GM18508 (cell line): Measurements from ENCODE around the gene SGMS1.
"Not testable (repeated sequence)": the region's sequence is repeated elsewhere in the genome, so short reads cannot be mapped to it uniquely, and the experiment has no call there.

ENCODE experiments used
- ATAC-seq: cut with Tn5 transposase; IDR thresholded peaks from one replicate; pipeline ENCODE4 v1.9.1; 2021; ENCODE audit warnings: moderate number of reproducible peaks; ENCODE audit not compliant: insufficient read depth, unreplicated experiment

Gene SGMS1

GRCh38 chr10:50358925-50359687 lies 264.6 kb downstream of the SGMS1 start:
- no peak for ATAC-seq

GRCh38 chr10:50358411-50358810 lies 265.3 kb downstream of the SGMS1 start:
- no peak for ATAC-seq

DNA sequence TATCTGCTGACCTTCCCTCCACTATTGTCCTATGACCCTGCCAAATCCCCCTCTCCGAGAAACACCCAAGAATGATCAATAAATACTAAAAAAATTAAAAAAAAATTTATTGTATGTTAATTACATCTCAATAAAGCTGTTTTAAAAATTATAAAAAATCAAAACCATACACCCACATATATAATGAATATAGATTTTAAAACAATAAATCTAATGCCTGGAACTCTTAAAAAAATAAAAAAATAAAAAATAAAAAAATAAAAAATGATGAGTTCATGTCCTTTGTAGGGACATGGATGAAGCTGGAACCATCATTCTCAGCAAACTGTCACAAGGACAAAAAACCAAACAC lies 267.3 kb downstream of the SGMS1 start:
- ATAC-seq = not testable (repeated sequence)

- ATAC-seq = not testable (repeated sequence)
These were observed 267.9 kb downstream of the SGMS1 start for GRCh38 chr10:50355693-50356480.

- no peak for ATAC-seq
These were observed 272.1 kb downstream of the SGMS1 start for GRCh38 chr10:50351483-50352146.

GRCh38 chr10:50350366-50350765 lies 273.4 kb downstream of the SGMS1 start:
- ATAC-seq = no peak

DNA sequence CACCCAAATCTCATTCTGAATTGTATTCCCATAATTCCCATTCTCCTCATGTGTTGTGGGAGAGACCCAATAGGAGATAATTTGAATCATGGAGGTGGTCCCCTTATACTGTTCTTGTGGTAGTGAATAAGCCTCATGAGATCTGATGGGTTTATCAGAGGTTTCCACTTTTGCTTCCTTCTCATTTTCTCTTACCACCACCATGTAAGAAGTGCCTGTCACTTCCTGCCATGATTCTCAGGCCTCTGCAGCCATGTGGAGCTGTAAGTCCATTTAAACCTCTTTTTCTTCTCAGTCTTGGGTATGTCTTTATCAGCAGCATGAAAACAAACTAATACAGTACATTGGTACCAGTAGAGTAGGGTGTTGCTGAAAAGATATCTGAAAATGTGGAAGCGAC lies 274.2 kb downstream of the SGMS1 start:
- no peak for ATAC-seq

DNA sequence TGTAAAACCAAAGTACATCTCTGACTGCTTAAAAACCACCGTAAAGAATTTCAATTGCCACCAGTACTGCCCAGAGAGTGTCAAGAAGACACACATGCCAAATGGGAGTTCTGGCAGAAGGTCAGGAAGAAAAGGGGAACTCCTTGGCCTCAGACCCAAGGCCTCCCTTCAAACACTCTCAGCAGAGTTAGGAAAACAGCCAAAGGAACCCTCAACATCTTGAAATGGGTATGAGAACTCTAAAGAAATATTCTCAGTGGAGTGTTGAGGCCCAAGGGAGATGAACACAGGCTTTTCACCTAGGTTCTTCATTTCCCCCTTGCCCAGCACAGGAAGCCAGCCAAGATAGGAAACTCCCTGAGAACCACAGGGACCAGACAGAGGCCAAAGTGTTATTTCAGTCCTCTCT lies 276.4 kb downstream of the SGMS1 start:
- ATAC-seq = peak; percentile 87

GRCh38 chr10:50346942-50347341 lies 276.8 kb downstream of the SGMS1 start:
- no peak for ATAC-seq

DNA sequence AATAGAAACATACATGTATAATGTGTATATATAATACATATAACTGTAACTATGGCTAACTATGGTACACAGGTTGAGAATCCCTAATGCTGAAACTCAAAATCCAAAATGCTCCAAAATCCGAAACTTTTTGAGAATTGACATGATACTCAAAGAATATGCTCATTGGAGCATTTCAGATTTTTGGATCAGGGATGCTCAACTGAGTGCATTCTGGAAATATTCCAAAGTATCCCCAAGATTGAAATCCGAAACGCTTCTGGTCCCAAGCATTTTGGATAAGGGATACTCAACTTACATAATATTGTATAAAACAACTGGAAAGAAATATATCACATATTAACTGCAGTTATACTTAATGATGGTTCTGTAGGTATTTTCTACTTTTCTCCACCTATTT lies 278.2 kb downstream of the SGMS1 start:
- no peak for ATAC-seq

GRCh38 chr10:50343702-50344331 lies 279.9 kb downstream of the SGMS1 start:
- ATAC-seq = no peak

DNA sequence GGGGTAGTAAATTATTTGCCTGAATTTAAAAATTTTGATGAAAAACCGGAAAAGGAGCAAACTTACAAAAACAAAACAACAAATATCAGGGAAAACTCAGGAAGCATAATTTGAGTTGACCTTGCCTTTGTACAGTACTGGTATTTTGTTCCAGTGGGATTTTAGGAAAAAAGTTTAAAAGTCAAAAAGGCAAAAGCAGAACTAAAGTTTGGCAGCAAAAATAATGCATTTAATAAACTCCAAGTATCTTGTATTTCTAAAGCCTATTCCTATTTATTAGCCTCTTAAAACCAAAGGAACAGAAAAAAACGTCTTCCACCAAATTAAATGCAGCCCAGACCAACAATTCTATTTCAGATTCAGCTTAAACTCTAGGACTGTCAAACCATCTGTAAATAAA lies 281.8 kb downstream of the SGMS1 start:
- no peak for ATAC-seq

GRCh38 chr10:50336140-50336539 lies 287.6 kb downstream of the SGMS1 start:
- no peak for ATAC-seq

DNA sequence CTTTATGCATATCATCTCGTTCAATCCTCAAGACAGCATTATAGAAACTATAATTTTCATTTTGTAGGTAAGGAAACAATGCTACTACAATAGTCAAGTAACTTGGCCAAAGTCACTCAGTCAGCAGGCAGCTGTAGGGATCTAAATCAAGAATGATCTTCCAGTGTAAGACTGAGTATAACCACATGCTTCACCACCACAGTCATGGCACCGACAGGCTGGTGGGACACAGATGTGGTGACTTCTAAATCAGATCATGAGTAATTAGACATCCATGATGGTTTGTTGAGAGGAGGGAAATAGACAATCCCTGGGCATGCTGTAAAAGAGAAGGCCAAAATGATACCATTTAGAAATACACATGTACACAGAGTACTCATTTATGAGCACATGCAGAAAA lies 288.4 kb downstream of the SGMS1 start:
- no peak for ATAC-seq

- no peak for ATAC-seq
These were observed 289.5 kb downstream of the SGMS1 start for GRCh38 chr10:50334273-50334672.

- no peak for ATAC-seq
These were observed 289.9 kb downstream of the SGMS1 start for GRCh38 chr10:50333872-50334271.

DNA sequence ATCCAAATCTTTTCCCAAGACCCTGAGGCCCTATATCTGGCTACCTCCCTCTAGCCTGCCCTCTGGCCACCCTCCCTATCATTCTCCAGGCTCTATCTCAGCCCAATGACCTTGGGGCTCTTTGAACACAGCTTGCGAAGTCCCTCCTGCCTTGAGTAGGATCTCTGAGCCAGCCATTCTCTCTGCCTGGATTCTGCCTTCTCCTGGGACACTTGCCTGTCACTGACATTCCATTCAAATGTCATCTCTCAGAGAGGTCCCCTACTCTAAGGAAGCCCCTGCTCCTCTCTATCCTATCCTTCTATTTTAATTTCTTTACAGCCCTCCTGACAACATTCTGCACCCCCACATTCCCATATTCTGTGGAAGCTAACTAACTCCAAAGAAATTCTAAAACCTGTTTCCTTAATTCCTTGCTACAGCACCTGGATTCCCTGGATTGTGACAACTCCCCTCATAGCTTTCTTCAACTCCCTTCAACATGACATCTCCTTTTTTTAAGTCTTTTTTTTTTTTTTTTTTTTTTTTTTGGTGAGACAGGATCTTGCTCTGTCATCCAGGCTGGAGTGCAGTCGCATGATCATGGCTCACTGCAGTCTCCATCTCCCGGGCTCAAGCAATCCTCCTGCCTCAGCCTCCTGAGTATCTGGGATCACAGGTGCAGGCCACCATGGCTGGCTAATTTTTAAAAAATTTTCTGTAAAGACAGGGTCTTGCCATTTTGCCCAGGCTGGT lies 291.5 kb downstream of the SGMS1 start:
- ATAC-seq = no peak

- no peak for ATAC-seq
These were observed 292.3 kb downstream of the SGMS1 start for GRCh38 chr10:50331486-50331885.

- no peak for ATAC-seq
These were observed 296.7 kb downstream of the SGMS1 start for GRCh38 chr10:50326757-50327701.
